H1 (cell line): ENCODE data around the gene KCNQ2.

ENCODE experiments used
- BCL11A ChIP-seq, 2 experiments: IDR thresholded peaks; one replicate each; pipeline ENCODE4 v1.6.1; 2011; ENCODE audit warnings: low read depth in 2 of 2, low read length in 2 of 2, mild to moderate bottlenecking in 2 of 2
- CBX8 ChIP-seq: fragments of 300-800, 300-1000 bp; sonication (generic); IDR thresholded peaks from 2 replicates; pipeline ENCODE4 v1.7.1; 2016; ENCODE audit warnings: low read depth, low read length, borderline replicate concordance
- KDM1A ChIP-seq: fragments of 200-600, 300-600 bp; sonication (generic); IDR thresholded peaks from 2 replicates; pipeline ENCODE4 v1.7.1; 2016; ENCODE audit warnings: mild to moderate bottlenecking, low read length, borderline replicate concordance
- TF ChIP-seq, protein P1 (sequence below), 3 experiments: IDR thresholded peaks; 1 replicate in 2 of 3; 2 replicates in 1 of 3; pipeline versions ENCODE4 v1.5.1 to v1.6.1; 2011; ENCODE audit warnings: low read length in 3 of 3, mild to moderate bottlenecking in 3 of 3, inconsistent platforms in 2 of 3, low read depth in 1 of 3, moderate library complexity in 1 of 3; ENCODE audit not compliant: insufficient read depth in 1 of 3; ENCODE audit errors: control extremely low read depth in 1 of 3

DNA sequence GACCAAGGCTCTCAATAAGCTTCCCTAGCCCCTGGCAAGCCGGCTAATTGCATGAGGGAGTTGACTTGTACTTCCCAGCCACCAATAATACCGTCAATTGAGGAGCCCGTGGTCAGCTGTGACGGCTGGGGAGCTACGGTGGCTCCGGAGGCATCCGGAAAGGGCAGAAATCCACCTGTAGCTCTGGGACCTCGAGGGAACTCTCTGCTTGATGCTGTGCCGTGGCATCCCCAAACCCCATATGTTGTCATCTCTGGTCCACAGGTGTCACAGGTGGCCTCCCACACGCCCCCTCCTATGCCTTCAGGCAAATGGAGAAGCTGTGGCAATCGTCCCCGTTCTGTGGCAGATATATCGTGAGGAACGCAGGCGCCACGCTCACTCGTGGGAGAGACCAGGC is 5.5 kb upstream of the KCNQ2 start:
- TF ChIP-seq, protein P1, sequence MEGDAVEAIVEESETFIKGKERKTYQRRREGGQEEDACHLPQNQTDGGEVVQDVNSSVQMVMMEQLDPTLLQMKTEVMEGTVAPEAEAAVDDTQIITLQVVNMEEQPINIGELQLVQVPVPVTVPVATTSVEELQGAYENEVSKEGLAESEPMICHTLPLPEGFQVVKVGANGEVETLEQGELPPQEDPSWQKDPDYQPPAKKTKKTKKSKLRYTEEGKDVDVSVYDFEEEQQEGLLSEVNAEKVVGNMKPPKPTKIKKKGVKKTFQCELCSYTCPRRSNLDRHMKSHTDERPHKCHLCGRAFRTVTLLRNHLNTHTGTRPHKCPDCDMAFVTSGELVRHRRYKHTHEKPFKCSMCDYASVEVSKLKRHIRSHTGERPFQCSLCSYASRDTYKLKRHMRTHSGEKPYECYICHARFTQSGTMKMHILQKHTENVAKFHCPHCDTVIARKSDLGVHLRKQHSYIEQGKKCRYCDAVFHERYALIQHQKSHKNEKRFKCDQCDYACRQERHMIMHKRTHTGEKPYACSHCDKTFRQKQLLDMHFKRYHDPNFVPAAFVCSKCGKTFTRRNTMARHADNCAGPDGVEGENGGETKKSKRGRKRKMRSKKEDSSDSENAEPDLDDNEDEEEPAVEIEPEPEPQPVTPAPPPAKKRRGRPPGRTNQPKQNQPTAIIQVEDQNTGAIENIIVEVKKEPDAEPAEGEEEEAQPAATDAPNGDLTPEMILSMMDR (IDR thresholded peaks at IDR 0.05; ENCODE audit: control extremely low read depth in 1 of 3, insufficient read depth in 1 of 3, low read depth in 1 of 3, low read length in 3 of 3), result no peak
- TF ChIP-seq CBX8 (no peak), KDM1A (no peak), BCL11A (IDR thresholded peaks at IDR 0.05; ENCODE audit: low read depth in 2 of 2, low read length in 2 of 2) (no peak)
